ENCODE results near the gene ZNF587B. TPM values are rescaled to one million over a fixed set of nuclear protein-coding genes. Genes with fewer than 3 reads are reported as not detected.
A peak's percentile ranks its signal among the peaks of the same experiment; 100 is the strongest.
"Not testable (repeated sequence)": the region's sequence is repeated elsewhere in the genome, so short reads cannot be mapped to it uniquely, and the experiment has no call there.

ZNF587B gene
- total and polyA plus RNA-seq, 9 donors: 3.3 to 10.5 (median 4.6) TPM

DNA sequence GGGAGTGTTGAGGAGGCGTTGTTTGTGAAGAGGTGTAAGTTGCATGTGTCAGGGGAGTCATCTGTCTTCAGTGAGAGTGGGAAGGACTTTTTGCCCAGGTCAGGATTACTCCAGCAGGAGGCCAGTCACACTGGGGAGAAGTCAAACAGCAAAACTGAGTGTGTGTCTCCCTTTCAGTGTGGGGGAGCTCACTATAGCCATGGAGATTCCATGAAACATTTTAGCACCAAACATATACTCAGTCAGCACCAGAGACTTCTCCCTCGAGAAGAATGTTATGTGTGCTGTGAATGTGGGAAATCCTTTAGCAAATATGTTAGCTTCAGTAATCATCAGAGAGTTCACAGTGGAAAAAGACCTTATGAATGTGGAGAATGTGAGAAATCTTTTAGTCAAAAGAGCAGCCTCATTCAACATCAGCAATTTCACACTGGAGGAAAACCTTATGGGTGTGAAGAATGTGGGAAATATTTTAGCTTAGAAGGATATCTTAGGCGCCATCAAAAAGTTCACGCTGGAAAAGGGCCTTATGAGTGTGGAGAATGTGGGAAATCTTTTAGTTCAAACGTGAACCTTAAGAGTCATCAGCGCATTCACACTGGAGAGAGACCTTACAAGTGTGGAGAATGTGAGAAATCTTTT is 11.1 kb downstream of the ZNF587B start:
- H3K4me3 ChIP-seq (ENCODE audit: low read length): no peak overlapping the region
- H3K36me3 ChIP-seq (ENCODE audit: control insufficient read depth, insufficient read depth, low read length): peaks cover 22% of the 10 kb centered on the region
- no peaks in the 10 kb centered on the region for H3K4me1 ChIP-seq (ENCODE audit: control insufficient read depth, insufficient read depth, low read length)
- H3K27ac ChIP-seq (ENCODE audit: low read length): no peak overlapping the region
- no peaks in the 10 kb centered on the region for H3K9me3 ChIP-seq (replicated peaks; ENCODE audit: control insufficient read depth, low read depth, low read length)
- DNase-seq: no peak
- no peaks in the 10 kb centered on the region for H3K27me3 ChIP-seq (ENCODE audit: control insufficient read depth, insufficient read depth, low read length)
- WGBS (ENCODE audit: insufficient coverage): 86% methylated on average over 3 of the region's 6 CpGs

DNA sequence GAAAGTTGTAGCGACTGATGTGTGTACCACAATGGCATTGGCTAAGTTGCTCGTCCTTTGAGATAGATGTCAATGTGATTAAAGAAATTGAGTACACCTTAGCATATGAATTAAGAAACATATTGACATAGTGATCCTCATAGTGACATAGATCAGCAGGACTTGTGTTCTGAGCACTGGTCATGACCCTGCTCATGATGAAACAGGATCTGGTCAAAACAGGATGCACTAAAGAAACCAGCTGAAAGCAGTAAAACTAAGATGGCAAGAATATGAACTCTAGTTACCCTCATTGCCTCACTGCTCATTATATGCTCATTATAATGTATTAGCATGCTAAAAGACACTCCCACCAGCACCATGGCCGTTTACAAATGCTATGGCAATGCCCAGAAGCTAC is 17.1 kb downstream of the ZNF587B start:
- WGBS (ENCODE audit: insufficient coverage): no CpG with 5 or more reads among the region's 3 CpGs
- H3K27me3 ChIP-seq (ENCODE audit: control insufficient read depth, insufficient read depth, low read length); H3K9me3 ChIP-seq (replicated peaks; ENCODE audit: control insufficient read depth, low read depth, low read length); H3K4me3 ChIP-seq (ENCODE audit: low read length); DNase-seq; H3K27ac ChIP-seq (ENCODE audit: low read length): not testable (repeated sequence)
- Histone ChIP-seq H3K36me3 (ENCODE audit: control insufficient read depth, insufficient read depth, low read length) (peaks cover 14% of the 10 kb centered on the region), H3K4me1 (ENCODE audit: control insufficient read depth, insufficient read depth, low read length) (peaks cover 11% of the 10 kb centered on the region)

DNA sequence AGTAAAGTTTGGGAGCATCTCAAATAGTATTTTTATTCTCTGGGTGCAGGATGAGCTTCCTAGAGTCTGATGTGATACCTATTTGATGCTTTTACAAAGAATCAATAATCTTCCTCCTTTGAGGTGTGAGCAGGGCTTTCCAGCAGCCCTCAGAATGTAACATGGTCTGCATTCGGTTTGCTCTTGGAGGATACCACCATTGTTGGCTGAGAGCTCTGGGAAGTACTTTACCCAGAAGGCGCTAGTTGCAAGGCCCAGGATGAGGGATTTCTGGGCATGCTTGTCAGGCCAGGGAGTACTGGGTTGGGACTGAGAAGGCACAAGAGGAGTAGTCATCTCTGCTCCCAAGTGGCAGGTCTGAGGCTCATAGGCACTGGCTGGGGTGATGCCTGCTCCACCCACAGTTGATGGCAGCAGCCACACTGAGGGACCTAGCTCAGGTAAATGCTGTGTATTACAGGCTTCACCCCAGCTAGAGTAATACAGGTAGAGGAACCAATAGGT is 19.1 kb downstream of the ZNF587B start:
- WGBS (ENCODE audit: insufficient coverage): no CpG with 5 or more reads among the region's 2 CpGs
- not testable (repeated sequence) for H3K9me3 ChIP-seq (replicated peaks; ENCODE audit: control insufficient read depth, low read depth, low read length); H3K4me3 ChIP-seq (ENCODE audit: low read length); DNase-seq; H3K27me3 ChIP-seq (ENCODE audit: control insufficient read depth, insufficient read depth, low read length); H3K27ac ChIP-seq (ENCODE audit: low read length)
- Histone ChIP-seq H3K36me3 (ENCODE audit: control insufficient read depth, insufficient read depth, low read length) (peaks cover 16% of the 10 kb centered on the region), H3K4me1 (ENCODE audit: control insufficient read depth, insufficient read depth, low read length) (peaks cover 11% of the 10 kb centered on the region)

DNA sequence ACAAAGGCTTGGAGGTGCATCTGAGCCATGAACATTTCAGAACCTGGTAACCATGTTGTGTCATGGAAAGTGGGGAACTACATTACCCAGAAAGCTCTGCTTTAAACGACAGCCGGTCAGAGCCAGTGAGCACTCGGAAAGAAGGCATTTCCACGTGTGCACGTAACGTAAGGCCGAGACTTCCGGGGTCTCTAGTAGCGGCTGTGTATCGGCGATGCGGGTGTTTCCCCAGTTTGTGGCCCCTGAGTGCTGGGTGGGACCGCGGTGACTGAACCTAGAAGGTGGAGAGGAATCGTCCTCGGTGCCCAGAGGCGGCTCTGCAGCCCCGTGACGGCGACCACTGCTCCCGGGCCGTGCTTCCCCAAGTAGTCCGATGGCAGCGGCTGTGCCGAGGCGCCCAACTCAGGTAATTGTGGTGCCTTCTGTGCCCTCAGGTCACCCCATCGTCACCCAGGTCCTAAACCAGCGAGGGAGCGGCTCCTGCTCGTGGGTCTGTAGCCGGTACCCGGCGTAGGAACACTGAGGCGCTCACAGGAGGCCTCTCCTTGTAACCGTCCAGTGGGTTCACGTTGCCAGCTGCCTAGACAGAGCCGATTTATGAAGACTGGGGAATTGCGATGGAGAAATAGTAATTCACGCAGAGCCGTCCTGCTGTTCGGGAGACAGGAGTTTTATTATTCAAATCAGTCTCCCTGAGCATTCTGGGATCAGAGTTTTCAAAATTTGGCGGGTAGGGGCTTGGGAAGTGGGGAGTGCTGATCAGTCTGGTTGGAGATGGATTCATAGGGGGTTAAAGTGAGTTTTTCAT is 19.8 kb downstream of the ZNF587B start, which contains the start of gene ZNF587:
ZNF587 (plus strand) TSS at position 194 of the 808 bp plus-strand sequence; CDS start at position 374, 180 bp downstream.
- not testable (repeated sequence) for H3K9me3 ChIP-seq (replicated peaks; ENCODE audit: control insufficient read depth, low read depth, low read length); H3K27me3 ChIP-seq (ENCODE audit: control insufficient read depth, insufficient read depth, low read length)
- Histone ChIP-seq H3K4me1 (ENCODE audit: control insufficient read depth, insufficient read depth, low read length) (peaks cover 11% of the 10 kb centered on the region), H3K27ac (ENCODE audit: low read length) (peak within 1 kb of the TSS; percentile 78), H3K4me3 (ENCODE audit: low read length) (peak within 1 kb of the TSS; percentile 68), H3K36me3 (ENCODE audit: control insufficient read depth, insufficient read depth, low read length) (peaks cover 14% of the 10 kb centered on the region)
- under 1% methylated on average over 38 of the region's 42 CpGs for WGBS (ENCODE audit: insufficient coverage)
- peak; percentile 94 for DNase-seq

DNA sequence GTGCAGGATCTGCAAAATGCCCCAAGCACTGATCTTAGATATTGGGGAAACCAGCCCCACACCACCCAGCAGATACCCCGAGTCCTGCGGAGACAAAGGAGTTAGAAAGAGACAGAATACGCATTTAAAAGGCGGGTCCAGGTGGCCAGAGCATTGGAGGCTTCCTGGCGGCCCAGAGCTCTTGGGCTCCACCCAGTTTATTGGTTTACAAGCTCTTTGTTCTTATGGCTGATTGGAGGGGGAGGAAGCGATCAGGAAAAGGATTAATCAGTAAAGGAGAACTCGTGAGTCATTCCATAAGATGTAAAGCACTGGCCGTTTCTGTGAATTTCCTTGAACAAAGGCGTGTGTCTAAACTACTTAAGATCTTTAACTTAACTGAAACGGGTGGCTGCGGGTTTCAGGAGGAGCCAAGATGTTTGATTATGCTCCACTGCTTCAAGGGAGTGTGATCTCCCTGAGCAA is 20.5 kb downstream of the ZNF587B start:
- Histone ChIP-seq H3K27me3 (ENCODE audit: control insufficient read depth, insufficient read depth, low read length) (no peaks in the 10 kb centered on the region), H3K27ac (ENCODE audit: low read length) (peak overlapping the region; percentile 78), H3K36me3 (ENCODE audit: control insufficient read depth, insufficient read depth, low read length) (peaks cover 18% of the 10 kb centered on the region), H3K4me3 (ENCODE audit: low read length) (peak overlapping the region; percentile 68), H3K9me3 (replicated peaks; ENCODE audit: control insufficient read depth, low read depth, low read length) (peaks cover 4% of the 10 kb centered on the region), H3K4me1 (ENCODE audit: control insufficient read depth, insufficient read depth, low read length) (peaks cover 11% of the 10 kb centered on the region)
- WGBS (ENCODE audit: insufficient coverage): 16% methylated on average over 10 of the region's 11 CpGs
- peak; percentile 21 for DNase-seq

DNA sequence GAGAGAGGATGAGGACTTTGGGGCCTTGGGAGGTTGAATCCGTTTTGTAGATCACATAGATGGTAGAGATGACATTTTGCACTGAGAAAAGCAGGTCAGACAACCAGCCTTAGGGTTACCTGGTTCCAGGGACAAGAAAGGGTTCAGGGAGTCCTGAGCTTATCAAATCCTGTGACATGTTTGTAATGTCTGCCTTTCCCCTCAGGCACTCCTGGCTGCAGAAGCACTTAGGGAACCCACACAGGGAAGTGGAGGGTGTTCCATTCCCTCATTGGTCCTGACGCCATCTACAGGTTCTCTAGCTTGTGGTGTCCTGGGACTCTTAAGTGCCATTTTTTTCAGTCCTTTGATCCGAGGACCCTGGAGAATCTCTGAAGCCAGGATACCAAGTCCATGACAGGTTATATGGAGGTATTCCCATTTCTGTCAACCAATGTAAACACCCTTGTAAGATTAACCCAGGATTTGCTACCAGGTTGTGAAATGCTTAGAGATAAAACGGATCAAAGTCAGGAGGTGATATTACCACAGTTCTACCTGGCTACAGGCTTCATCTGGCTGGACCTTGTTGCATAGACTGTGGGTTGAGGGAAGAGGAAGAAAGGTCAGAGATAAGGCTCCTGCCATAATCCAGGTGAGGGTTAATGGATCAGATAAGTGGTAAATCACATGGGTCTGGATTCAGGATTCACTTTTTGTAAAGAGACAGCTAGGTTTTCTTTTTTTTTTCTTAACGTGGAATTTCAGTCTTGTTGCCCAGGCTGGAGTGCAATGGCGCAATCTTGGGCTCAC is 21.9 kb downstream of the ZNF587B start:
- not testable (repeated sequence) for H3K9me3 ChIP-seq (replicated peaks; ENCODE audit: control insufficient read depth, low read depth, low read length); H3K27ac ChIP-seq (ENCODE audit: low read length); DNase-seq; H3K4me3 ChIP-seq (ENCODE audit: low read length); H3K27me3 ChIP-seq (ENCODE audit: control insufficient read depth, insufficient read depth, low read length)
- WGBS (ENCODE audit: insufficient coverage): 100% methylated on average over 1 of the region's 6 CpGs
- peaks cover 26% of the 10 kb centered on the region for H3K36me3 ChIP-seq (ENCODE audit: control insufficient read depth, insufficient read depth, low read length)
- peaks cover 11% of the 10 kb centered on the region for H3K4me1 ChIP-seq (ENCODE audit: control insufficient read depth, insufficient read depth, low read length)

DNA sequence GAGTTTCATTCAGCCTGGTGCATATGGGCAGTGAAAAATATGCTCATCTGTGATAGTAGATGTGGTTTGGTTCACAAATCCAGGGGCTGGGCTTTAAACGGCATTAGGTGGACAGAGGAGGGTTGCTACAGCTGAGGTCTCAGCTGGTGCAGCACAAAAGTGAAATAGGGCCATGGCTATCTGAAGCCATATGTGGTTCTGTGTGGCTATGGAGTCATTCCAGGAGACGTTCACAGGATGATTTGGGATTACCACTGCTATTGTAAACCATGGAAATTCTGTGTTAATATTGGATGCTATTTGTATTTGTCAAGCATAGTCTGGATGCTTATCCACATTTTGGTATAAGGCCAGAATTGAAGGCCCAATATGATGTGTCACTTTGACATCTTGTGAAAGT is 24.0 kb downstream of the ZNF587B start:
- DNase-seq; H3K4me3 ChIP-seq (ENCODE audit: low read length); H3K27ac ChIP-seq (ENCODE audit: low read length); H3K27me3 ChIP-seq (ENCODE audit: control insufficient read depth, insufficient read depth, low read length); H3K9me3 ChIP-seq (replicated peaks; ENCODE audit: control insufficient read depth, low read depth, low read length): not testable (repeated sequence)
- WGBS (ENCODE audit: insufficient coverage): no CpG with 5 or more reads among the region's 2 CpGs
- Histone ChIP-seq H3K4me1 (ENCODE audit: control insufficient read depth, insufficient read depth, low read length) (peaks cover 11% of the 10 kb centered on the region), H3K36me3 (ENCODE audit: control insufficient read depth, insufficient read depth, low read length) (peaks cover 43% of the 10 kb centered on the region)

DNA sequence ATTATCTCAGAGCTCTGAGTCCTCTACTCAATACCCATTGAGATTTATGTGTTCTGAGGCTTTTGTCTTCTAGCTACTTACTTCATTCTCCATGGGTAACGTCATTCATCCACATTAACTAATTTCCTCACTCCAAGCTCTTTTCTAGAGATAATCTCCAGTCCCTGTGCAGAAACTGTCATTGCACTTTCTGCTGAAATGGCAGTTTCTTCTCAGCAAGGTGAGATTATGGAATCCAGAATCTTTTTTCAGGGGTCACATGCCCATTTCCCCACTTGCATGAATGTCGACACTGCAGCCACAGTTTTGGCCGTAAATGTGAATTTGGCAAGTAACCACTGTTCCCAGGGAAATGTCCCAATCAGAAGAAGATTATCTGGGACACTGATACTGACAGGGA is 32.3 kb downstream of the ZNF587B start:
- no CpG with 5 or more reads among the region's 3 CpGs for WGBS (ENCODE audit: insufficient coverage)
- Histone ChIP-seq H3K36me3 (ENCODE audit: control insufficient read depth, insufficient read depth, low read length) (peaks cover 76% of the 10 kb centered on the region), H3K9me3 (replicated peaks; ENCODE audit: control insufficient read depth, low read depth, low read length) (peaks cover 44% of the 10 kb centered on the region)
- H3K27ac ChIP-seq (ENCODE audit: low read length); DNase-seq; H3K4me1 ChIP-seq (ENCODE audit: control insufficient read depth, insufficient read depth, low read length); H3K27me3 ChIP-seq (ENCODE audit: control insufficient read depth, insufficient read depth, low read length); H3K4me3 ChIP-seq (ENCODE audit: low read length): not testable (repeated sequence)

DNA sequence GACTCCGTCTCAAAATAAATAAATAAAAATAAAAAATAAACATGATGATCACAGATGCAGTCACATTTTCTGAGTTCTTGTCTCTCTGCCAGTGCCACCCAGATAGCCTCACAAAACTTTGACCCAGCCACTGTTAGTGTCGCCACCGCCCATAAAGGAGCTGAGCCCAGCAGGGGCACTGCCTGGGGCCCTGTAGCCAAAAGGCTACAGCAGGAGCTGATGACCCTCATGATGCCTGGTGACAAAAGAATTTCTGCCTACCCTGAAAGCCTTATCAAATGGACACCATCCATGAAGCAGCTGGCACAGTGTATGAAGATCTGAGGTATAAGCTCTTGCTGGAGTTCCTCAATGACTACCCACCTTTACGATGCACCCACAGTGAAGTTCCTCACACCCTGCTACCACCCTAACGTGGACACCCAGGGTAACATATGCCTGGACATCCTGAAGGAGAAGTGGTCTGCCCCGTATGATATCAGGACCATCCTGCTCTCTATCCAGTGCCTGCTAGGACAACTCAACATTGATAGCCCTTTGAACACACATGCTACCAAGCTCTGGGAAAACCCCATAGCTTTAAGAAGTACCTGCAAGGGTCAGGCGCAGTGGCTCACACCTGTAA is 37.9 kb downstream of the ZNF587B start:
- Histone ChIP-seq H3K36me3 (ENCODE audit: control insufficient read depth, insufficient read depth, low read length) (peaks cover 39% of the 10 kb centered on the region), H3K27me3 (ENCODE audit: control insufficient read depth, insufficient read depth, low read length) (no peaks in the 10 kb centered on the region), H3K27ac (ENCODE audit: low read length) (no peak overlapping the region), H3K4me3 (ENCODE audit: low read length) (no peak overlapping the region), H3K4me1 (ENCODE audit: control insufficient read depth, insufficient read depth, low read length) (no peaks in the 10 kb centered on the region), H3K9me3 (replicated peaks; ENCODE audit: control insufficient read depth, low read depth, low read length) (peaks cover 72% of the 10 kb centered on the region)
- DNase-seq: no peak
- 97% methylated on average over 4 of the region's 7 CpGs for WGBS (ENCODE audit: insufficient coverage)

Measured in muscle of leg (tissue), 11 donors.